ENCODE measurements around the gene DDX43. TPM values are rescaled to one million over a fixed set of nuclear protein-coding genes. Genes with fewer than 3 reads are reported as not detected.
"Not testable (repeated sequence)": the region's sequence is repeated elsewhere in the genome, so short reads cannot be mapped to it uniquely, and the experiment has no call there.

The DDX43 gene
- total RNA-seq = under 1 TPM; 0.80 to 0.86 TPM
- long read RNA-seq, partial matches to known transcripts = 0 of 1 reads
- long read RNA-seq, other reads (novel, unspliced or antisense) = 1 of 1 reads

DNA sequence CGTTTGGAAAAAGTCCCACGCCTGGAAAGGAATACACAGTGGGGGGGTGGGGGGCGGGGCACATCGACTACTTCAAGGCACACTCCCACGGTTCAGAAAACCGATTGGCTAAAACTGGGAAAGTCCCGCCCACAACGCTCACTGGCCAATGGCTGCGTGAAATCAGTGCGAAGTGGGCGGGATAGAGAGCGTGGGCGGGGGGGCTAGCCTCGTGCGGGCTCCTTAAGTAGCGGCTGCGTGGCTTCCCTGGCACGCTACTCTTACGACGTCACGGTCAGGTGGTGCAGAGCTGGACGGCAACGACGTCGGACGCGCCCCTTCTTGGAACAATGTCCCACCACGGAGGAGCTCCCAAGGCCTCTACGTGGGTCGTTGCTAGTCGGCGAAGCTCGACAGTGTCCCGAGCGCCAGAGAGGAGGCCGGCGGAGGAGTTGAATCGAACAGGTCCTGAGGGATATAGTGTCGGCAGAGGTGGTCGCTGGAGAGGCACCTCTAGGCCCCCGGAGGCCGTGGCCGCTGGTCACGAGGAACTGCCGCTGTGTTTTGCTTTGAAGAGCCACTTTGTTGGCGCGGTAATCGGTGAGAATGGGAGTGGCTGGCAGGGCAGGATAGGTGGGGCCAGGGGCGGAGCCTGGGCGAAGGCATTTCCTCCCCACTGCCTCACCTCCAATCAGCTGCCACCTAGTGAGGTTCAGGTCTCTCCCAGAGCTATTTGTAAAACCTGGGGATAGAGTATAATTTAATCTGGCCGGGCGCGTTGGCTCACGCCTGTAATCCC, at the start of gene DDX43:
TSS of gene DDX43 (plus strand) at position 252 of the 778 bp plus-strand sequence. CDS start at position 330, 78 bp downstream.
- ATAC-seq (peak; percentile 59 to 94), DNase-seq (peak; percentile 63)
- intact Hi-C loops (cut with DNase I) = no loop called here

DNA sequence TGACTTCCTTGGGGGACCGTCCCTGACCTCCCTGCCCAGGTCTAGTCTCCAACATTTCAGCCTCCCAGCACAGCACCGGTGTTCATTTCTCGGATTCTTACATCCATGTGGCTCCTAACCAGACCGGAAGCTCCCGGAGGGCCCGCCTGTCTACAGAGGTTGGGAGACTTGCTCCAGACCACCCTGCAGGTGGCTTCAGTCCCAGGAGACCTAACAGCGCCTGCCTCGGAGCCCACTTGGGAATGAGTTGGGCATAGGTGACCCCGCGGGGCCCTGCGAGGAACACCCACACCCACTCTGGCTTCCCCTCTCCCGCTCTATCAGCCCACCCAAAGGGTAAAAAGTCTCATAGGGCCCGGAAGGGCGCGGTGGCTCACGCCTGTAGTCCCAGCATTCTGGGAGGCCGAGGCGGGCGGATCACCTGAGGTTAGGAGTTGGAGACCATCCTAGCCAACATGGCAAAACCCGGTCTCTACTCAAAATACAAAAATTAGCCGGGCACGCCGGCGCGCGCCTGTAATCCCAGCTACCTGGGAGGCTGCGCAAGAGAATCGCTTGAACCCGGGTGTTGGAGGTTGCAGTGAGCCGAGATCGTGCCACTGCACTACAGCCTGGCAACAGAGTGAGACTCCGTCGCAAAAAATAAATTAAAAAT, 46.0 kb upstream of the DDX43 start:
- DNase-seq (no peak), ATAC-seq (no peak)
- intact Hi-C loops (cut with DNase I) = no loop called here

DNA sequence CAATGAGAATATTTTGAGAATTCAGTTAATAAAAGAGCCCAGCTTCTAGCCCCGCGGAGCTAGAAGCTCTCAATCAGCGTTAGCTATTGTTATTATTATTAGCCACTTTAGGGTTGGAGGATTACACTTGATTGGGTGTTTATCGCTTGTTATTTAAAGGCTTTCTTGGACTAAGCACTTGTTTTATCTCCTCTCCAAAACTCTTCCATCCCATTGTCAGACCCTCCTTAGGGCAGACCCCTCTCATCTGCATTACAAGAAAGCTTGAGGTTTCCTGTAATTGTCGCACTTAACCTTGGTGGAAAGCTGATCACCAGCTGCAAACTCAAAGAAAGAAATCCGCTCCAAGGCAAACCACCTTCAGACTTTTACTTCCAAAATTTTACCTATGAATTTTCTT, 45.3 kb upstream of the DDX43 start:
- intact Hi-C loops (cut with DNase I) = no loop called here
- no peak for ATAC-seq
- DNase-seq = no peak

DNA sequence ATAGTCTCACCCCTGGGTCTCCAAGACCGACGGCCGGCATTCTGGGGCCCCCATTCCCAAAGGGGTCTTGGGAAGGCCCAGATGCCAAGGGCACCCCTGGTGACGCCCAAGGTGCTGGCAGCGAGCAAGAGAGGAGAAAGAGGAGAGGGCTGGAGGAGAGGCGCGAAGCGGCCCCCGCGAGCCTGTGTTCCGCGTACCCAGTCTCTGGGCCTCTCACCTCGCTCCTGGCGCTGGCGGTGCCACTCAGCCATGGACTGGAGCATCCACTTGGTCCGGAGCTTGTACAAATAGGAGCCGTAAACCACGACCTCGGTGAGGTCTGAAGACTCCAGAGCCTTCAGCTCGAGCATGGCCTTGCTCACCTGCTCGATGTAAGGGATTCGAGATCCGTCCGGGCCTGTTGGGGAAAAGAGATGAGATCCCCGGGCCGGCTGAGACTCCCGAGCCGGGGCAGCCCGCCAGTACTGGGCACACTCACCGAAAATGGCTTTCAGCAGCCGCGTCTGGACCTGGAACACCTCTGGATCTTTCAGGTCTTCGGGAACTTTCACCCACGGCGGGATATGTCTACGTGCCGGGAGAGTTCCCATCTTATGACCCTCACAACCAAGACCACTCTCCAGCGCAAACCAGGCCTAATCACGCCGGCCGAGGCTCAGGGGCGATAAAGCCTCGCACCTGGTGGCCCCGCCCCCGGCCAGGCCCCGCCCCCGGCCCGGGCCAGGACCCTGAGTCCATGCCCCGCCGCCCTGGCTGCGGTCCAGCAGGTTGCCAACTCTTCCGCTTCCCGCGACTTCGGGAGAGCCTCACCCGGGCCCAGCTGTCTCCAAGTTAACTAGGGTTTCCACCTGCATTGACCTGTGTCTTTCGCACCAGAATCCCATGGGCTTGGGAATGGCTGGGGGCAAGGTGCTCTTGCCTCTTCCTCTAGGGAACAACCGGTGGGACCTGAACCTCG, 40.7 kb upstream of the DDX43 start, which contains the start of gene DPPA5:
TSS of gene DPPA5 (minus strand) at position 641 of the 958 bp plus-strand sequence. CDS start at position 590, 51 bp downstream.
- intact Hi-C loops (cut with DNase I) = no loop called here
- ATAC-seq (no peak), DNase-seq (no peak)

DNA sequence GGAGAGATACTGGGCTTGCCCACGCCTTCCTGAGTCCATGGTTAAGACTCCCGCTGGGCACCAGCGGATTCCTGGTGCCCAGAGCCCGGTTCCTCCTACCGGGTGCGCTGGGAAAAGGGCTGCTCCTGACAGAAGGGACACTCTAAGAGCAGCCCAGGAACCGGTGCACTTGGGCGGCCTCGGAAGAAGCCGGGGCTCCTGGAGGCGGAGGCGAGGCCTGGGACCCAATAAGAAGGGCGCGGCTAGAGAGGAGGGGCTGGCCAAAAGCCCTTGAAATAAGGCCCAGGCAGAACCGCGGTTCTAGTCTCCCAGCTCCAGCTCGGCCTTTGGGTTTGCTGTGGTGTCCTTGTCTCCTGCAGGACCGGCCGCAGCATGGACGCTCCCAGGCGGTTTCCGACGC, 32.3 kb upstream of the DDX43 start, which contains the start of gene KHDC3L:
TSS of gene KHDC3L (plus strand) at position 301 of the 400 bp plus-strand sequence. CDS start at position 373, 72 bp downstream.
- DNase-seq = no peak
- intact Hi-C loops (cut with DNase I) = no loop called here
- ATAC-seq = no peak

DNA sequence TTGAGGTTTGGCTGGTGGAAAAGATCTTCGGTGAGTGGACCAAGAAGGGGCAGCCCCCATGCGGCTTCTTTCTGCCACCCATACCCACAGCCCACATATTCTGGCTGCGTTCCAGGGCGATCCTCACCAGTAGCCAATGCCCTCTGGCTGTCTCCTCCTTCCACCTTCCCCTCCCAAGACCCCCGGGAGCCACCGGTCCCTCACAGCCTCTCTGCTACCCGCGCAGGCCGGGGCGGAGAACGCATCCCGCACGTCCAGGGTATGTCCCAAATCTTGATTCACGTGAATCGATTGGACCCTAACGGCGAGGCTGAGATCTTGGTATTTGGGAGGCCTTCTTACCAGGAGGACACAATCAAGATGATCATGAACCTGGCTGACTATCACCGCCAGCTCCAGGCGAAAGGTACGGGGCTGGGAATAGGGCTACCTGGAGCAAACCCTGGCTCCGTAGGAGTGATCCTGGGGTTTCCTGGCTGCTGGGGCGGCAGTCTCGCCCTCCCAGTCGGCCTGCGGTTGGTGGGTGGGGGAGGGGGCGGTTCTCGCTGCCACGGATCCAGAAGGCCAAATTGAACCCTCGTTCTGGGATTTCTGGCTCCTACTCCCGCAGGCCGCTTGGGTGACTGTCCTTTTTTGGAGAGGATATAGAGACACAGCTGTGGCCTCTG, 31.6 kb upstream of the DDX43 start:
- DNase-seq (no peak), ATAC-seq (no peak)
- intact Hi-C loops (cut with DNase I) = no loop called here

DNA sequence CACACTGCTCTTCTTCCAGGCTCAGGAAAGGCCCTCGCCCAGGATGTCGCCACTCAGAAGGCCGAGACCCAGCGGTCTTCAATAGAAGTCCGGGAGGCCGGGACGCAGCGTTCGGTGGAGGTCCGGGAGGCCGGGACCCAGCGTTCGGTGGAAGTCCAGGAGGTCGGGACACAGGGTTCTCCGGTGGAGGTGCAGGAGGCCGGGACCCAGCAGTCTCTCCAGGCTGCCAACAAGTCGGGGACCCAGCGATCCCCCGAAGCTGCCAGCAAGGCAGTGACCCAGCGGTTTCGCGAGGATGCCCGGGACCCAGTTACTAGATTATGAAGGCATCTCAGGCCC, 31.1 kb upstream of the DDX43 start:
- intact Hi-C loops (cut with DNase I) = no loop called here
- ATAC-seq = no peak

DNA sequence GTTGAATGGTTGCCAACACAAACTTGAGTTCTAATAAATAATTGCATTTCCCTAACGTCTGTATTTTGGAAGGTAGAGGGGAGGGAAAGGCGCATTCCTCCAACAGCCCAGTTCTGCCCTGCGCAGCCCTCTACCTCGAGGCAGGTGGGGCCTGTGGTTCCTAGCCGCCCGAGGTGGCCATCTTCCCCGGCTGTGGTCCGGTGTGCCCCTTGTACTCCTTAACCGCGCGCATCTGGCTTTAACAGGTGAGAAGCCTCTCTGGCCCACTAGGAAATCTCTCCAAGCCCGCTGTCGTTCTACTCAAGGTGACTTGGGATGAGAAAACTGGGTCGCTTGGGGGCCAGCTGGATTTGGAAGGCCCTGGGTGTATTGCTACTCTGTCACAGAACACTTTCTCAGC, 30.5 kb upstream of the DDX43 start:
- intact Hi-C loops (cut with DNase I) = no loop called here
- DNase-seq (no peak), ATAC-seq (no peak)

More for the DNA sequence above, 31.1 kb upstream of the DDX43 start:
- DNase-seq = no peak

DNA sequence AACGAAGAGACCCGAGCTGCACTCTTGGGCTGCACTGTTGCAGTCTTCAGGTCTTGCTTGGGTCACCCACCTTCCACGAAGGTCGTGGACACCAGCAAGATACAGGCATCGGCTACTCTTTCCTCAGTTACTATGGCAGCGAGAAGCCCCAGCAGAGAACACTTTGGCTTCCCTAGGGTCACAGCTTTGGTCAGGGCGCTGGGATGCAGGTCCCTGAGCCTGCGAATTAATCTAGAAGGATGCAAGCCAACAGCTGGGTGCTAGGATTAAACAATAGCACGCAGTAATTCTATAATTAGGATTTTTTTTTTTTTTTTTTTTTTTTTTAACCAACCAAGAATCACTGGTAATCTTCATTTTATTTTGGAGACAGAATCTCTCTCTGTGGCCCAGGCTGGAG, 30.1 kb upstream of the DDX43 start:
- ATAC-seq (no peak), DNase-seq (no peak)
- intact Hi-C loops (cut with DNase I) = no loop called here

DNA sequence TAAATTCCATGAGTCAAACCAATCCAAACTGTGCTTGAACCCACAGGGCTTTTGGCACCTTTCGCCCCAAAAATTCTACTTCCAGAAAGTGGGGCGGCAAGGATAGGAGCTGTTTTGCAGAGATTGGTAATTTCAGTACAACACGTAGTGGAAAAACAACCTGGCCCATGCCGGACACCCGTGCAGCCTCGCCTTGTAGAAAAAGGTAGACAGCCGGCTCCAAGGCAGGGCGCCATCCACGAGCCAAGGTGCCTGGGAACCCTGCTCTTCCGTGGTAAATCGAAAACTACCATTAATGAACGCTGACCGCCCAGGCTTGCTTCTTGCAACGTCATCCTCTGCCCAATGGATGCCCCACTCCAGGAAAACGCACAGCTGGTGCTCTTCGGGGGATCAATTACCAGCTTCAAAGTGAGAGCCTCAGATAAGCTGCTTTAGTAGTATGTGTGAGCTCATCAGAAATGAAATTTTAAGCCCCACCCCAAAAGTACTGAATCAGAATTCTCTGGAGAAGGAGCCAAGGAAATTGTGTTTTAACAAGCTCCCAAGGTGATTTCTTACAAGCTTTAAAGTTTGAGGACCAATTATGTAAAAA, 26.8 kb upstream of the DDX43 start:
- intact Hi-C loops (cut with DNase I) = no loop called here

DNA sequence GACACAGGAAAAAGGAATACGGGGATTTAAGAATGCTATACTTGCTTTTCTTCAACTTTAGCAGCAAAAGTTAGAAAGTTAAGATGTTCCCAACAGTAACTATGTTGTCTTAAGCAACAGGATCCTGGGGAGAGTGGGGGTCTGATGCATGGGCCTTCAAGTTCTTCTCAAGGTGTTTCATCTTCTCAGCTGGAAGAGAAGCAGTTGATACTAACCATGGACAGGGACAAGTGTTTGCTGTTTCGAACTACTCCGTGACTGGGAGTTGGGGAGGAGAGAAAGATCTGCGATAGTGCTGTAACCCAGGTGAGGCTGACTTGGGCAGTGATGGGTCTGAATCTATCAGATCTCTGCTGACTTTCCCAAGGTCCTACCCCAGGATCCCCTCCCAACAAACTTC, 26.0 kb upstream of the DDX43 start:
- intact Hi-C loops (cut with DNase I) = no loop called here
- ATAC-seq (no peak), DNase-seq (no peak)

More for the DNA sequence above, 26.8 kb upstream of the DDX43 start:
- no peak for DNase-seq
- no peak for ATAC-seq

DNA sequence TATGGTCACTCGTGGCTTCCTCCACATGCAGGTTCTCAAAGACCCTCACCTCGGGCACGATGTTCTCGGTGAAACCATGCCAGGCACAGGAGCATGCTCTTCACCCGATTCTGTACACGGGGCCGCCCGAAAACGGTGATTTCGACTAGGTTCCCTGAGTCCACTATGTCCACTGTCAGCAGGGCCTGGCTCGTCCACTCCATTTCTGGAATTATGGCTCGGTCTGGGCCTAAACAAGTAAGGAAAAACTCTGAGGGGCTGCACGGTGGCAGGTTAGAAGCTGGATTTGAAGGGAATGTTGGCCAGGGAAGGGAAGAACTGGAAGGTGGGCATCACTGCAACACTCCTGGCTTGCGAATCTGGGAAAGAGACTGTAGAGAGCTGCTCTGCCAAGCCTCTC, 25.5 kb upstream of the DDX43 start:
- intact Hi-C loops (cut with DNase I) = no loop called here
- DNase-seq = no peak
- no peak for ATAC-seq

DNA sequence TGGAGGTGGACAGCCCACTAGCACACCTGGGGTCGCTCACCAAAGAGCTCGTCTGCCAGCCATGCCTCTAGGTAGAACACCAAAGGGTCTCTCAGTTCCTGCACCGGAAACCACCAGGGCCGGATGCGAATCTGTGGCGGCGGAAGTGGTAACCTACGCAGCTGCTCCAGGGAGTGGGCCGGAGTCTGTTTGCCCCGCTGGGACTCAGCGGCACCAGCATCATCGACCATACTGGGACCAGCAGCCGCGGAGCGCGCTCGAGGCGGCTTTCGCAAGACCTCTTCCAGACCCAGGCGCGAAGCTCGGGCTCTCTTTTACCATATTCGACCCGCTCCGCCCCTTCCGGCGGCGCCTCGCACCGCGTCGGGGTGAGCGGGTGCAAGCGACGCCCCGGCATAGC, 25.1 kb upstream of the DDX43 start, which contains the start of gene OOEP:
TSS of gene OOEP (minus strand) at position 335 of the 400 bp plus-strand sequence. CDS start at position 230, 105 bp downstream.
- no peak for ATAC-seq
- intact Hi-C loops (cut with DNase I) = no loop called here
- no peak for DNase-seq

DNA sequence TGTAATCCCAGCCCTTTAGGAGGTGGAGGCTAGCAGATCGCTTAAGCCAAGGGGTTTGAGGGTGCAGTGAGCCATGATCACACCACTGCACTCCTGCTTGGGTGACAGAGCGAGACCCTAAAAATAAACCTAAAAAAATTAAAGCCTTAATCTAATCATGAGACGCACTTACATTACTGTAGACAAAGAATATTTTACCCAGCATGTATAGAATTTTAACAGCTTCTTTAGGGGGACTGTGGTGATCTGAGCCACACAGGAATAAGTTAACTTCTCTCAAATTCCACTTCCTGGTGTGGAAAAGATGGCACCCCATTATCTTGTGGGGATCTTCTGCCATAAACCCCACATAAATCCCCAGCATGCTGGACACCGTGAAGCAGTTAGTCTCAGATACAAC, 22.6 kb upstream of the DDX43 start:
- intact Hi-C loops (cut with DNase I) = no loop called here
- no peak for ATAC-seq
- no peak for DNase-seq

DNA sequence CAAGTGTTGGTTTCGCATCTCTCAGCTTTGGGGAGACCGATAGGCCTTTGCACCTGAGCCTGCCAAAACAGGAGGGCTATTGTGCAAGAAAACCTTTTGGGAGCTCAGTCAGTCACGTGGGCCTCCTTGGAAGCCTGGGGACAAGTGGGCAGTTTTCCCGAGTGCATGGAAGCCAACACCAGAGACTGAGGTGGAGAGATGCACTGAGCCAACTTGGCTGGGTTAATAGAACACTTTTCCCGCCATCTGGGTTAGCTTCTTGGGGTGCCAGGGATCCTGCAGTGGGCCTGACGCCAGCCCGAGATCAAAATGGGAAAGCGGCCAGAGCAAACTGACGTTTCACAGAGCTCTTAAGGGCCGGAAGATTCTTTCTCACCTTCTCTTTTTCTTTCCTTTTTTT, 22.1 kb upstream of the DDX43 start:
- ATAC-seq (no peak), DNase-seq (no peak)
- intact Hi-C loops (cut with DNase I) = no loop called here

DNA sequence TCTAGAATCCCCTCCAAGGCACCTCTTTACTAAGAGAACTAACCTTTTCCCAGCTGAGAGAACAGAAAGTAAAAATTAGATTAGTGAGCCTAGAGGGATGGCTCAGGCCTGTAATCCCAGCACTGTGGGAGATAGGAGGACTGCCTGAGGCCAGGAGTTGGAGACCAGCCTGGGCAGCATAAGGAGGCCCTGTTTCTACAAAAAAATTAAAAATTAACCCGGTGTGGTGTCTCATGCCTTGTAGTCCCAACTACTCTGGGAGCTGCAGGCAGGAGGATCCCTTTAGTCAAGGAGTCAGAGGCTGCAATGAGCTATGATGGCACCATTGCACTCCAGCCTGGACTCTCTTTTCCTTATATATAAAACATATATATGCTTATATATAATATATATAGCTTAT, 19.4 kb upstream of the DDX43 start:
- intact Hi-C loops (cut with DNase I) = no loop called here
- DNase-seq (no peak), ATAC-seq (no peak)

DNA sequence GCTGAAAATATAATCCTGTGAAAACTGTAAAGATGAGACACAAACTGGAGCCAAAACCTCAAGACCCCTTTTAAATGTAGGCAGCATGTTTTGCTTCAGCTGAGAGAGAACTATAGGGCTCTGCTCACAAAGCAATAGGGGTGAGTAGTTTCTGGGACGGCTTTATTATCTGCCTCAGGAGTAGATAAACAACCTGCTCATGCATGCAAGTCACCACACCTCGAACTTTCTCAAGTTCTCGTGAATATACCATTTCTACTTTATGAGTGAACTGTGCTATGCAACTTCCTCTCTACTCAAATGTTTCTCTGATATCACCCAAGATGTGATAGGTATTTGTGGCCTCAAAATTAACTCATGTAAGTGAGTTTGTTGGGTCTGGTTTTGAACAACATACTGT, 17.4 kb upstream of the DDX43 start:
- ATAC-seq = no peak
- DNase-seq = no peak
- intact Hi-C loops (cut with DNase I) = no loop called here

DNA sequence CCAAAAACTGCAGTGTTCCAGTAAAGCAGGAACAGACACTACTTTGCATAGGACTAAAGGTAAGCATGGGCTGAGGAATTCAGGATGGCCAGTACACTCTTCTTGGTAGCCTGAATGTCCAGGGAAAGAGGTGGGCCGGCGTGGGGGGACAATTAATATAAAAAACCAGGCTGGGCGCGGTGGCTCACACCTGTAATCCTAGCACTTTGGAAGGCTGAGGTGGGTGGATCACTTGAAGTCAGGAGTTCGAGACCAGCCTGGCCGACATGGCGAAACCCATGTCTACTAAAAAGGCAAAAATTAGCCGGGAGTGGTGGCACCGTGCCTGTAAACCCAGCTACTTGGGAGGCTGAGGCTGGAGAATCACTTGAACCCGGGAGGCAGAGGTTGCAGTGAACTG, 13.1 kb upstream of the DDX43 start:
- DNase-seq; intact Hi-C loops (cut with DNase I); ATAC-seq: not testable (repeated sequence)
